GM21576 (cell line): ENCODE measurements around the gene RAB24.
"Not testable (repeated sequence)": the region's sequence is repeated elsewhere in the genome, so short reads cannot be mapped to it uniquely, and the experiment has no call there.

Source experiments
- ATAC-seq: cut with Tn5 transposase; IDR thresholded peaks from one replicate; pipeline ENCODE4 v1.9.1; 2021; ENCODE audit warnings: mild to moderate bottlenecking, moderate library complexity; ENCODE audit not compliant: unreplicated experiment

RAB24 gene

DNA sequence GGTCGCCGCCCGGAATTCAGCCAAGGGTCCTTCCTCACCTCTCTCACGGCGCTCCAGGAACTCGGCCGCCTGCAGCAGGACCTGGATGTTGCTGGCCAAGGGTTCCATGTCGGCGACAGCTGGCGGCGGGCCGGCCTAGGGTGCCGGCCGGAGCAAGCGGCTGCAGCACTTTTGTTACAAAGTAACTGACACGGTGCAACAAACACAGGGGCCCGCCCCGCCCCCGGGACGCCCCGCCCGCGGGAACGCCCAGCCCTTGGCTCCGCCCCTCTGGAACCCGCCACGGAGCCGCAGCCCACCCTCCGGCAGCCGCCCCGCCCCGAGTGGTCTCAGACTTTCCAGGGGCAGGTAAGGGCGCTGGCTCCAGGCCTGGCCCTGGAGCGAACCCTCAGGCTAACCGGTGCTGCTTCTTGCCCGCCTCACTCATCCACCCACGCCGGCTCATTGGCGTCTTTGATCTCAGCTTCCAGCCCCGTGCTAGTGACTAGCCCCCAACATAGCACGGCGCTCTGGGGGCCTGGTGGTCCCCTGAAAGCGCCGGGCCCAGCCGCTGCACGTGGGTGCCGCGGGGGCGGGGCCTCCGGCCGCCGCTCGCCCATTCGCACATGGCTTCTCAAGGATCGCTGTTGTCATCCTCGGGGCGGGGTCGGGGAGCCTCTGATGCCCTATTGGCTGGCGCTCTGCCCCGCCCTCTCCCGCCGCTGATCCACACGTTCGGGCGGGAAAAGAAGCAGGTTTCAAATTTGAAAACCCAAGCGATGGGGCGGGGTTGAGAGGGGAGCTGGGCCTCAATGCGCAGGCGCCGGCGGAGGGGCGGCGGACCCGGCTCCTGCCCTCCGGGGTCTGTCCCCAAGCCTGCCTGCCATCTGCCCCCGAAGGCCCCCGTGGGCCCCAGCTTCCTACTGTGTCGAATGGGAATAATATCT, 8.5 kb upstream of the RAB24 start, which contains the start of gene MXD3:
Gene MXD3 (minus strand): TSS at position 176 of the 926 bp plus-strand sequence. CDS start 68 bp downstream, at position 108.
- ATAC-seq: peak; percentile 69

DNA sequence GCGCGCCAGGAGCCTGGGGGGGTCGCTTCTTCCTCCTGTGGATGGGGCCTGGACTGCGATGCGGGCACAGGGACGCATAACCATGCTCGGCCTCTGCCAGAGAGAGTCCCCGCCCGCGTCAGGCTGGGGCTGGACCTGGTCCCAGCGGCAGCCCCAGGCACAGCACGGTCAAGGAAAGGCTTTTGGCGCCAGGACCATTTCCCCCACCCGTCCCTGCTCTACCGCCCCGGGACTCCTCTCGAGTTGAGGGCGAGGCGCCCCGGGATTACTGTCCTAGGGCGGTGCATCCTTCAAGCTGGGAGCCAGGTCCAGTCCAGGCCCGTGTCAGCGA, 7.8 kb upstream of the RAB24 start:
- no peak for ATAC-seq

DNA sequence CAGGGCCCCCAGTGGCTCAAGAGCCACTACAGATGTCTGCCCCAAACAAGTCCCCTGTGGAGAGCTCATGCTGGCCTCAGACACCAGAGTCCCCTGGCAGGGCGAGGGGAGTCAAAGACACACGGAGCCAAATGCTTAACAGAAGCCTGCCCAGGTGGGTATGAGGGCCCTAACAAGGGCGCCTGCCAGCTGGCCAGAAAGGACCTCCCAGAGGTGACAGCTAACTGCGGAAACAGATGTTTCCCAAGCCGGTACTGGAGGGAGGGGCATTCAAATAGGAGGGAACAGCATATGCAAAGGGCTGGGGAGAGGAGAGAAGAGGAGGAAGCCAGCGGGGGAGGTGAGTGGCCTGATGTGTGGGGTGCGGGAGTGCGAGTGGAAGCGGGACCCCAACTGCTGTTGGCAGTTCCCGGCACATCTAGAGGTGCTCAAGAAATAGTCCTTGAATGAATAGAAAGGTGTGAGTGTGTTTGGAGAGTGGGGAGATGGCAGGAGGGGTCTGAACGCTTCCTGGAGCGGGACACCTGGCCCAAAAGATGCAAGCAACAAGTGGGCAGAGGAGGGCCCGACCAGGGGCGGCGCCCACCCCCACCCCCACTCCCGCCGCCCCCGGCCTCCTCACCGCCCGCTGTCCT, 7.4 kb upstream of the RAB24 start:
- ATAC-seq: no peak

DNA sequence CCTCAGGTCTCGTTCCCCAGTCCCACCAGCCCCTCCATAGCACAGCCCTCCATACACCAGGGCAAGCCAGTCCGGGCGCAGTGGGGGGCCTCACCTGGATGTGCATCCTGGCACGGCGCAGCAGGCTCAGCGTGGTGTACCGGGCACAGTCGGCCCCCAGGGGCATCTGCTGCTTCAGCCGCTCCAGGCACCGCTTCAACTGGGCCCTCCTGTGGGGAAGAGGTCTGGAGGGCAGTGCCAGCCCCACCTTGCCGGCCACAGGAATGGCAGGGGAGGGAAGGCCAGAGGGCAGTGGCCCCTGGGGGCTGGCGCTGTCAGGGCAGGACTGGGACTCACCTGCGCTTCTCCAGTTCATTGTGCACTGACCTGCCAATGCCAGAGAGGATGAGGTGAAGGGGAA, 6.8 kb upstream of the RAB24 start:
- ATAC-seq: no peak

DNA sequence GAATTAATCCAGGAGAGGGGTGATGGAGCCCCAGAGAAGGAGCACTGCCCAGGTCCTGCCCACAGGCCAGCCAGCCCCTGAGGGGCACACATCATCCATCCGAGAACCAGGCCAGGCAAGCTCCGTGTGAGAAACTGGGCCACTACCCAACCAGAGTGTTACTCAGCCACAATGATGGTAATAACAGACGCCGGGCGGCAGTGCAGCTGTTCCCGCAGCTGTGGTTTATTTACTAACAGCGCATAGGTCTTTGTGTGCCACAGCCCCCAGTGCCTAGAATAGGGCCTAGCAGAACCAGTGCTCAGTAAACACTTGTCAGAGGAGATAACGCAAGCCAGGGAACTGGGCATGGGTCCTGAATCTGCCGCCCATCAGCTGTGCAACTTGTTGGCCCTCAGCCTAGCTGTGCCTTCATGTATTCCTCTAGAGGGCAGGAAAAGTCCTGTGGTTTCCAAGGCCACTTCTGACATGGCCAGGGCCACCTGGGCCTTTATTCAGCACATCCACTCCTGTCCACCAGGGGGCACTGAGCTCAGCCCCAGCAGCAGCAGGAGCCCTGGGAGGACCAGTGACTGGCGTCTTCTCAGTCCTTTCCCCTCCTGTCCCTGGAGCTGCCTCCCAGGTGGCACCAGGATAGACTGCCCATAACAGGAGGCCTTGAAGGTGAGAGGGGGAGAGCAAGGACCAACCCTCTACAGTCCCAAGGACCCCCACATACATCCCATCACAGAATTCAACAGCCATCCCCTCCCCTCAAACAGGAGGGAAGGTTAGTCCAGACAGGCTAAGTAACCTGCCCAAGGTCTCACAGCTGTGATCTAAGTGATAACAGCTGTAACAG, 6.1 kb upstream of the RAB24 start:
- no peak for ATAC-seq

DNA sequence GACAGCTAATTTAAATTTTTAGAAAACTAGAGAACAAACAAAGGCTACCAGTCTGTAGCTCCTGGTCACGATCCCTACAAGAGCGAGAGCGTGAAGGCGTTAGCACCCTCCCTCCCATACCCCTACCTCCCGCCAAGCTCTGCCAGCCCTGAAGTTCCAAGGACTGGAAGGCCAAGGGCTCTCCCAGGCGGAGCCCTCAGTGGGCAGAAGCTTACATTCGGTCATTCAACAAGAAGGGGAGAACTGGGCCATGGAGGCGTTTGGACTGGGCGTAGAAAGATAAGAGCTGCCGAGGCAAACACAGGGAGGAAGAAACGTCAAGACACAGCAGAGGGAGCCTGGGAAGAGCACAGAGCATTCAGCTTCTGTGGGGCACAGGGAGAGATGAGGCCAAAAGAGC, 5.2 kb upstream of the RAB24 start:
- no peak for ATAC-seq

DNA sequence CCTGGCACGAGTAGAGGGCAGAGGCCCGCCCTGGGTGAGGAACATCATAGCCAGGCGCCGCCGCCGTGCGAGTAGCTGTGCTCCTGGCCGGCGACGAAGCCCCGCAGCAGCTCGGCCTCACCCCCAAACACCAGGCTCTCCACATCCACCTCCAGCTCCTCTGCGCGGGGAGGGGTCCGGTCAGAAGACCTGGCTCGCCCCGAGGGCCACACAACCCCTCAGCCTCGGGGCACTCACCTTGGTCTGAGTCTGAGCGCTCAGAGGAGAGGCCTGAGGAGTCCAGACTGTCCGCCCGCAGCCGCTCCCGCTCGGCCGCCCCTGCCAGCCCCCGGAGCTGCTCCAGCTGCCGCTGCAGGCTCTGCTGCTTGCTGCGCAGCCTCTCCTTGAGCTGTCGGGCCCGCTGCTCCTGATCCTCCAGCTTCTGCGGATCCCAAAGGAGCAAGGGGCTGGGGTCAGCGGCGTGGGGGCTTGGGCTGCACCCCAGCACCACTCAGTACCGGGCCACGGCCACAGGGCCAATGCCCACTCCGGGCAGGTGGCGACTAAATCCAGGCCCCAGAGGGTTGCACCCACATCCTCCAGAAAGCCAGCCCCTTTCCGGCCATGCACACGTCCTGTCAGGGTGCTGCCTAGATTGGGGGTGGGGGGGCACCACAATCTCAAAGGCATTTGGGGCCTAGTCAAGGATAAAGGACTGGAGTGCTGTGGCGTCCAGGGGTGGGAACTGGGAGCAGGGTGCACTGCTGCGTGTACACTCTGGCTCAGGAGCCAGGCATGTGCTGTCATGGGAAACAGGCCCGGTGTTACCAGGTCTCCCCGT, 4.2 kb upstream of the RAB24 start:
- no peak for ATAC-seq

DNA sequence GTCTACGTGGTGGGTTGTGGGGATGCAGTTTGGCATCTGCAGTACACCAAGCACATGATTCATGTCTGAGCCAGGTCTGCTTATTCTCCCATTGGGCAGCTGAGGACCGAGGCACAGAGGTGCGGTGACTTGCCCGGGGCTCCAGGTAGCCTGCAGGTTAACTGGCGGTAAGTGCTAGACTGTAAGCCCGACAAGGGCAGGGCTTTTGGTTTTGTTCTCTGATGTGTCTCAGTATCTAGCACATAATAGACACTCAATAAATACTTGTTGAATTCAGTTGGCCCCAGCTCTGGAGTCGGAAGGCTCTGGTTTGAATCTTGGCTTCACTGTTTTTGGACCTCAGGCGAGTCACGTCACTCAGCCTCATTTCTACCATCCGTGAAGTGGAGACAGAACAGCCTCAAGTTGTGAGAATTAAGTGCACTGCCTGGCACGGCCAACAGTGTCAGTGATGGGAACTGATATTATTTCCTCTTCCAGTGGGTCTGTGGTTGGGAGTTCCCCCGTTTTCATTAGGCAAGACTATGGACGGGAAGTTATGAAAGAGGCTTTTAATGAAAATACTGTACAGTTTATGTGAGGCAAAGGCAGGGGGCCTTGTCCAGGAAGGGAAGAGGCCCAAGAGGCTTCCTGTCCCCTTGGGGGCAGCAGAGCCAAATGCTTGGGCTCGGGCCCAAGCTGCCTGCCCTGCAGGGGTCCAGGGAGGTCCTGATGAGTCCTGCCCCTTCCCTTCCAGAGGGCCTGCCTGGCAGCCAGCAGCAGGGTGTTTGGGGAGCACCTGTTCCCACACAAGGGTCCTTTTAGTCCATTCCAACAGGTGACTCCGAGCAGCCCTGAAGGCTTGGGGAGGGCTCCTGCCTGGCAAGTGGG, 3.4 kb upstream of the RAB24 start:
- no peak for ATAC-seq

DNA sequence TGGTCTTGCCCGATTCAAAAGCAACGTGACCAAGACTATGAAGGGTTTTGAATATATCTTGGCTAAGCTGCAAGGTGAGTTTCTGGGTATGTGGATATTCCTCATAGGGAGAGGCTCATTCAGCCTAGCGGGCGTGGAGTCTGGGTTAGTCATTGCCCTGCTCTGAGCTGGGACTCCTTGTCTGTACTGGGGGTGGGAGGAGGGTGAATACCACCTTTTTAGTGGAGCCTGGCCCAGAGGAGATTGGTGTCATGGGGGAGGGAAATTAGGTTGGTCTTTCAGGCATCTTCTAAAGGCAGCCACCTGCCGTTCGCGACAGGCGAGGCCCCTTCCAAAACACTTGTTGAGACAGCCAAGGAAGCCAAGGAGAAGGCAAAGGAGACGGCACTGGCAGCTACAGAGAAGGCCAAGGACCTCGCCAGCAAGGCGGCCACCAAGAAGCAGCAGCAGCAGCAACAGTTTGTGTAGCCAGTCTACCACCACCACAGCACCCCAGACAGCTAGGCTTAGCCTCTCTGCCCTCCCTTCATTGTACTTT, 2.7 kb upstream of the RAB24 start:
- ATAC-seq: not testable (repeated sequence)

DNA sequence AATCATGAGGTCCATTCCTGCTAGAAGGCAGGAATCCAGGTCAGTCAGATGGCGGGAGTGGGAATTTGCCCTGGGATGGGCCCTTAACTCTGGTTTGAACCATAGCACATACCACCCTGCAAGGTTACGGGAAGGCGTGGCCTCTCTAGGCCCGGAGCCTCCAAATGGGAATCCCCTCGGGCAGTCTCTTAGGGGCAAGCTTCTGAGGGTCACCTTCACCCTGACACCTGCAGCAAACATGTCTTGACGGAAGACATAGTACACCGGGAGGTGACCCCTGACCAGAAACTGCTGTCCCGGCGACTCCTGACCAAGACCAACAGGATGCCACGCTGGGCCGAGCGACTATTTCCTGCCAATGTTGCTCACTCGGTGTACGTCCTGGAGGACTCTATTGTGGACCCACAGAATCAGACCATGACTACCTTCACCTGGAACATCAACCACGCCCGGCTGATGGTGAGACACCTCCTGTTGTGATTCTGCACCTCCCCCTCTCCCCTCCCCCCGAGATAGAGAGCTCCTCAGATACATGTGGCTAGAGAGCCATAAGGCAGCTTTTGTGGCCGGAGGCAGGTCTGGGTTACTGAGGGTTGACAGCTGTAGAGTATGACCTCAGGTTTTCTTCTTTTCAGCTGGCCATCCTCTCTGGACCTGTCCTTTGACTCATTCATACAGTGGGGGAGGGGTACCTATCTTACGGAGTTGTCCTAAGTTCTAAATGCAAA, 1.0 kb upstream of the RAB24 start:
- ATAC-seq: no peak

DNA sequence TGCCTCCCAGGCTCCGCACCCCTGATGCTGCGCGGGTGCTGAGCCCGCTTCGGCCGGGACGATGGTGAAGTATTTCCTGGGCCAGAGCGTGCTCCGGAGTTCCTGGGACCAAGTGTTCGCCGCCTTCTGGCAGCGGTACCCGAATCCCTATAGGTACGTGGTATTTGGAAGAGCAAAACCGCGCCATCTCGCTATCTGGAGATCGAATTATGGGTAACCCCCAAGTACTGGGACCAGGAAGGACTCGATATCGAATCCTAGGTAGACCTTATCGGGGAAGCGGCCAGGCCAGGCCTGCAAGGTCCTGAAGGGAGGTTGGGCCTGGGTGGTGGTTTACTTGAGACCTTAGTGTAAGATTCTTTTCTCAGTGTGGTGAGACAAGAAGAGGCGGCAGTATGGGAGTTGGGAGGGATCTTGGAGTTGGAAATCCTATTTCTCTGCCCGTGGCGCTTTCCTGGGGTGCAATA, 439 bp upstream of the RAB24 start:
- no peak for ATAC-seq

DNA sequence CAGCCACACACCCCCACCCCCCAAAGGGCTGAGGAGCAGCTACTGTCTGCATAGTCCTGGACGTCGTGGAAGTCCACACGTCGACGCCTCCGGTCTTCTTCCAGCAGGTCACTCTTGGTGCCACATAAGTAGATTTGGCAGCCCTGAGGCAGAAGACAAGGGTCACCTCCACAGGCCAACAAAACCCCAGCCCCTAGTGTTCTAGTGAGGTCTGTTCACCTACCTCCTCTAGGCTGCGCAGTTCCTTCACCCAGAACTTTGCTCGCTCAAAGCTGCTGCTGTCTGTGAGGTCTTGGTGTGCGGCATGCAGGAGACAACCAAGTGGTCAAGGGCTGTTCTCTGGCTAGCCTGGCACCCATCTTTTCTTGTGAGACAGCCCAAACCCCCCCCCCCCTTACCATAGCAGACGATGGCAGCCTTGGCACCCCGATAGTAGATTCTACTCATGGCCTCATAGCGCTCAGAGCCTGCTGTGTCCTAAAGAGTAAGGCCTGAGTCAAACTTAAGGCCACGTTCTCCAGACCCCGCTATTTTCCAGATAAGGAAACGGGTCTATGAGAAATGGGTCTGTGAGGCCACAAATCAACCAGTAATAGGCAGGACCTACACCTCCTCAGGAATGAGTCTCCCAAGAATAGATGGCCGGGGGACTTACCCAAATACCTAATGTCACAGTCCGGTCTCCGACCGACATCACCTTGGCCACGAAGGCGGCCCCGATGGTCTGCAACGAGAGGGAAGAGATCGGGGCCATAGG, 987 bp downstream of the RAB24 start:
- ATAC-seq: no peak

DNA sequence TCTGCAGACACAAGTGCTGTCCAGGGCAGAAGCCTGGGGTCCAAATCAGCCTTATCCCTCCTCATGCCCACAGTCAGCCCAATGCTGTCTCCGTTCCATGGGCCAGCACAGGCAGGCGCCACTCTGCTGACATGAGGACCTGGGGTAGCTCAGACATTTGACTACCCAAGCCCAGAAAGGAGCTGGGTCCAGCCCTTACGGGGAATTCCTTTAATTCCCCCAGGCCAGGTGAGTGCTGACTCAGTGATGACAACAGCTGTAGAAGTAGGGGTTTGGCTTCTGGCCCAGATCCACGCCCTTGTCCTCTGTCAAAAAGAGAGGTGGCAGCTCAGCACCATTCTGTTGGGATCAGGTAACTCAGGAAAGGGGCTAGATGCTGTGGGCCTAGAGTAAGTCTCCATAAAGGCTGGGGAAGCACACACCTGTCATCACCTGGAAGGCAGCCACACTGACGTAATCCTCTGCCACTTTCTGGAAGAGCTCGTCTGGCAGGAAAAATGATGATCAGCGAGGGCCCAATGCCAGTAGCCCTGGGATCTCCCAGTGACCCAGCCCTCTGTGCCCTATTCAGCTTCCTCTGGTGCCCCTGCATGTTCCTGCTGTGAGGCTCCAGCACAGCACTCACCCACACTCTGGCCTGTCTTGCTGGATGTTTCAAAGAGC, 1.9 kb downstream of the RAB24 start:
- no peak for ATAC-seq

DNA sequence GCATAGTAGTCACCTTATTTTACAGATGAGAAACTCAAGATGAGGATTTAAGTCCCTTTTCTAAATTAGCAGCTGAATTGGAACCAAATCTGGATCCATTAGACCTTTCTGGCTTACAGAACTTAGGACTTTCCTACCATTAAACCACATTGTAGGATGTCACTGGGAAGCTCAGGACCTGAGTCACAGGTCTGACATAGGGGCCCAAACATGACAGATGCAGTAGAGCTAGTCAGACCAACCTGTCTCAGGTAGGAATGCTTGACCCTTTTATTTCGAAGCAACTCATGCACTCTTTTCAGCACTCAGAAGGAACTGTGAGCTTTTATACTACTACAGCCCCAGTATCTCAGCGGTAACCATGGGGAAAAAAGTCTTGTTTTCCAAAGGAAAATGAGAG, 2.6 kb downstream of the RAB24 start:
- ATAC-seq: no peak

DNA sequence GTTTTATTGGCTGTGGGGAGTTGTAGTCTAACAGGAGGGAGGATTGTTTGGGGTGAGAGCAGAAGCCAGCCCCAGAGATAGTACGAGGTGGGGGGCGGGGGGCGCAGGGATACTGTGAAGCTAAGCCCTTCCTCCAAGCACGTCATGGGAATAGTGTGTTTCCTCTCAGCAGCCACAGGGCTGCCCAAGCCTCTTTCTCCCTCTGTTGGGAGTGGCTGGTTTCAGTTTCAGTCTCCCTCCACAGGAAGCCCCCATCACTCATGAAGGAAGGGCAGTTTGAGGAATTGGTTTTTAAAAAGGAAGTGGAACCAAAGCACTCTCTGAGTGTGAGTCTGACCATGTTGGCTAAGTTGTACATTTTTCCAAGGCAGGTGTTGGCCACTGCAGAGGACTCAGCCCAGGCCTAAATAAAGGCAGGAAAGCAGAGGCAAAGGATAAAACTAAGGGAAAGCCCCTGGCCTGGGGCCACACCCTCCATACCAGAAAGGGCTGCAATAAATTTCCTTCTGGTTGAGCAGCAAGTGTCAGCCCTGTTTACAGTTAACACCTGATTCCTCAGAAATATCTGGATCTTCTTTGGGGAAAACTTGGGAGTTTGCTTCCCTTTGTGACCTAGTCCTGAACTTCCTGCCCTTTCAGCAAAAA, 3.2 kb downstream of the RAB24 start:
- ATAC-seq: peak; percentile 36

DNA sequence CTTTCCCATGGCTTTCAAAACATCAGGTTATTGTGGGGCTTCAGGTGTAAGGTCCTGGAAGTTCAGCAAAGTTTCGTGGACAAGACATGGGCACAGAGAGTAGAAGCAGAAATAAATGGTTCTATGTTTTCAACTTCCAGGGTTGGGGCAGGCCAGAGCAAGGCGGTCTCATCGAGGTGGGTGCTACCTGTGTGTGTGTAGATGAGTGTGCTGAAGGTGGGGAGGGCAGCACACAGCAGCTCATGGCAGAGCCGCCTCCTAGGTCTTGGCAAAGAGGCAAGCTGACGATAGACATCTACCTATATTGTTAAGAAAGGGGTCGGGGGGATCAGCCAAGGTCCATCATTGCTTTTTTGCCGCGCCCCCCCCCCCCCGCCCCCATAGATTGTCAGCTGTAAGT, 3.8 kb downstream of the RAB24 start:
- ATAC-seq: no peak

DNA sequence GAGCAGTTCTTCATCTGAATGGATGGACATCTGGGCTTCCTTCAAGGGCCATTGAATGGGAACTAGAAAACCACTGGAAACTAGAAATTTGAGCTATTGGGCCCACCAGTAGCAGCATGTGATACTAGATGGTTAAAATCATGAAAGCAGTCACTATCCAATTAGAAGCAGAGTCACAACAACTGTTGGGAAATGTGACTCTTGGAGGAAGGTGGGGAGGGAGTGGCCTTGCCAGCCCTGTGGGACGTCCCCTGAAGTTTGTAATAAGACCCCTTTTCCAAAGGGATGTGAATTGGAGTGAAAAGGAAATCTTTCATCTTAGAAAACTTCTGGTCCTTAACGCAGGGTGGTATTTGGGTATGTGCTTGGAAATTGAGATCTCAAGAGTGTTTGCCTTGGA, 5.6 kb downstream of the RAB24 start:
- ATAC-seq: no peak
